ENCODE results near the gene GRM2. TPM values are rescaled to one million over a fixed set of nuclear protein-coding genes. Genes with fewer than 3 reads are reported as not detected.

The GRM2 gene
- total and polyA plus RNA-seq, 2 of the 8 experiments (the other 6 are each of a cell fraction or from before 2014, with no cell fraction given): 3.9 to 10.5 TPM

- H2BK5ac ChIP-seq (ENCODE audit: low read depth, low read length): no peak overlapping the region
- H4K5ac ChIP-seq (ENCODE audit: insufficient read length, low read depth, low read length): no peak overlapping the region
- H3K27ac ChIP-seq (ENCODE audit: low read depth, low read length): no peak overlapping the region
- no peaks in the 10 kb centered on the region for H3K79me2 ChIP-seq (ENCODE audit: control insufficient read depth in 1 of 2, insufficient read depth in 2 of 2, low read length in 2 of 2)
- H3K9ac ChIP-seq (replicated peaks in 1 of 4; ENCODE audit: extremely low read depth in 1 of 4, low read depth in 3 of 4, low read length in 3 of 4): no peak overlapping the region
- H3K79me1 ChIP-seq (ENCODE audit: low read depth, low read length): no peaks in the 10 kb centered on the region
- H4K20me1 ChIP-seq (replicated peaks in 1 of 2; ENCODE audit: control insufficient read depth in 1 of 2, insufficient read depth in 2 of 2, low read length in 2 of 2): no peaks in the 10 kb centered on the region
- no peak overlapping the region for H3K23ac ChIP-seq (ENCODE audit: insufficient read length)
- H2BK120ac ChIP-seq (replicated peaks; ENCODE audit: low read depth, low read length): no peak overlapping the region
- H2BK20ac ChIP-seq (ENCODE audit: low read length): no peak overlapping the region
- no peak overlapping the region for H2AFZ ChIP-seq (ENCODE audit: low read length)
- H3K4me3 ChIP-seq (ENCODE audit: extremely low read depth in 1 of 4, insufficient read depth in 2 of 4, low read depth in 3 of 4, low read length in 4 of 4): no peak overlapping the region
- FAIRE-seq: no peak
- no peak overlapping the region for H3K56ac ChIP-seq (replicated peaks; ENCODE audit: insufficient read length, low read depth, low read length)
- H2AK5ac ChIP-seq (ENCODE audit: low read depth, low read length): no peak overlapping the region
- H3K9me3 ChIP-seq (ENCODE audit: insufficient read depth in 2 of 2, low read depth in 1 of 2, low read length in 1 of 2): peaks cover 0 to 7% of the 10 kb centered on the region in 2 experiments; a peak in 3 of 4 replicates
- H3K4me1 ChIP-seq (replicated peaks in 1 of 4; ENCODE audit: control insufficient read depth in 3 of 4, insufficient read depth in 4 of 4, low read length in 3 of 4): peaks cover 0 to 3% (median 3%) of the 10 kb centered on the region in 4 experiments; a peak in 4 of 7 replicates
- no peak overlapping the region for H2BK15ac ChIP-seq (ENCODE audit: low read length)
- WGBS, 2 experiments (ENCODE audit: extremely low coverage in 1 of 2, insufficient coverage in 1 of 2, insufficient read length in 1 of 2, insufficient replicate concordance in 2 of 2, low coverage in 1 of 2, low lambda C conversion rate in 2 of 2, missing lambda C conversion rate in 1 of 2): 100% methylated on average over 1 of the region's 1 CpG; no CpG with 5 or more reads in 1 of the 2 experiments
- no peak overlapping the region for H3K14ac ChIP-seq (ENCODE audit: insufficient read length)
- H3K4ac ChIP-seq (replicated peaks; ENCODE audit: insufficient read length, low read depth, low read length): no peak overlapping the region
- H3K27me3 ChIP-seq (replicated peaks in 1 of 4; ENCODE audit: control insufficient read depth in 3 of 4, extremely low read depth in 1 of 4, insufficient read depth in 3 of 4, low read length in 3 of 4): no peaks in the 10 kb centered on the region
- H2BK12ac ChIP-seq (ENCODE audit: low read depth, low read length): no peak overlapping the region
- H3K36me3 ChIP-seq (ENCODE audit: control insufficient read depth in 2 of 4, insufficient read depth in 4 of 4, low read length in 3 of 4): no peaks in the 10 kb centered on the region
- no peak overlapping the region for H3K18ac ChIP-seq (ENCODE audit: extremely low read depth, low read length)
- H3K4me2 ChIP-seq (ENCODE audit: insufficient read depth in 1 of 2, low read depth in 2 of 2, low read length in 2 of 2): no peak overlapping the region
- no peaks in the 10 kb centered on the region for H3K23me2 ChIP-seq (ENCODE audit: low read depth, low read length)
- H4K91ac ChIP-seq (replicated peaks; ENCODE audit: insufficient read length, low read length): no peak overlapping the region
- POLR2A ChIA-PET (ENCODE audit: partially characterized antibody): no interaction called here
- no peak overlapping the region for H4K8ac ChIP-seq (ENCODE audit: extremely low read depth, insufficient read depth, low read length)
- DNase-seq (ENCODE audit: low read depth in 1 of 2, low spot score in 2 of 2): no peak
- CTCF ChIA-PET (ENCODE audit: partially characterized antibody): interaction anchor here (1.5 kb wide), 1 partner anchor 49 kb away, joined by 4 read pairs; no protein-coding TSS in a partner anchor
- TF ChIP-seq, protein P1, sequence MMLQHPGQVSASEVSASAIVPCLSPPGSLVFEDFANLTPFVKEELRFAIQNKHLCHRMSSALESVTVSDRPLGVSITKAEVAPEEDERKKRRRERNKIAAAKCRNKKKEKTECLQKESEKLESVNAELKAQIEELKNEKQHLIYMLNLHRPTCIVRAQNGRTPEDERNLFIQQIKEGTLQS (IDR thresholded peaks at IDR 0.05; ENCODE audit: insufficient read depth, low read depth, low read length): no peak
- no peak for TF ChIP-seq SIN3A (conservative IDR thresholded peaks at IDR 0.05 in 1 of 2, IDR thresholded peaks at IDR 0.05 in 1 of 2; ENCODE audit: low read depth in 1 of 2, low read length in 2 of 2)
- TF ChIP-seq CHD1 (IDR thresholded peaks at IDR 0.05; ENCODE audit: low read depth, low read length): no peak
- TF ChIP-seq SRF (IDR thresholded peaks at IDR 0.05; ENCODE audit: low read depth, low read length): no peak
- no peak for TF ChIP-seq SUZ12 (IDR thresholded peaks at IDR 0.05; ENCODE audit: low read length)
- TF ChIP-seq TEAD4 (IDR thresholded peaks at IDR 0.05; ENCODE audit: low read depth, low read length): no peak
- TF ChIP-seq USF2 (IDR thresholded peaks at IDR 0.05; ENCODE audit: low read length): no peak
- no peak for TF ChIP-seq EP300 (IDR thresholded peaks at IDR 0.05; ENCODE audit: borderline replicate concordance in 1 of 2, low read depth in 2 of 2, low read length in 2 of 2)
- no peak for TF ChIP-seq YY1 (IDR thresholded peaks at IDR 0.05; ENCODE audit: low read depth, low read length)
Observed at GRCh38 chr3:51750878-51751277, 44.0 kb downstream of the GRM2 start.

All from H1 (cell line).